GM12873 (cell line): Measurements from ENCODE around the gene AQP11.

Source experiments
- TF ChIP-seq, protein P1 (sequence below): IDR thresholded peaks from 2 replicates; pipeline ENCODE4 v1.5.1; 2012; ENCODE audit warnings: low read depth, mild to moderate bottlenecking, moderate library complexity, low read length, control low read depth; ENCODE audit not compliant: insufficient read depth; ENCODE audit errors: missing control alignments

Gene AQP11

DNA sequence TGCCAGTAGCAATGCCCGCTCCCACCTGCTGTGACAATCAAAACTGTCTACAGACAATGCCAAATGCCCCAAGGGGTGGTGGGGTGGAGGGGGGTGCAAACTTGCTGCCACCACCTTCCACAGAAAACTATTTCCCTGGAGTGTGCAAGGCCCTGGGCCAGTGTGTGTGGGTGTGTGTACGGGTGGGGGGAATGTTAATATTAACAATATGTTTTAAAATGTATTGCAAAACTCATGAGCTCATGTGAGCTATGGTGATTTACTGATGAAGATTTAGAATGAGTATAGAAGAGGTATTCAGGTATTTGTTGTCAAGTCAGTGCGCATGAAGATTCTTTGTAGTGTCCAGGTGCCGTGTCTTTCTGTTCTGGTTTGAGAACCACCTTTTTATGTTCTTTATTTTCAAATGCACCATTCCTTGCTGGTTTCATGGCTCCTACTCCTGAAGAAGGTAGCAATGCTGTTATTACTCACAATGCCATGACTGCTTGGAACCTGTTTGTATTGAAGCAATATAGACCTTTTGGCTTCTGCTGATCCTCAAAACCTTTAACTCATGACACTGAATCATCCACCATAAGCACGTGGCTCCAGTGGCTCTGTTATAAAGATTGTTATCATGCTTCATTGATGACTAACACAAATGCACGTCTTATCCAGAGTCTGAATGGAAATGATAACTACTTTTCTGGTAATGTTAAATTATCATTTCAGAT lies 29.9 kb upstream of the AQP11 start:
- TF ChIP-seq, protein P1, sequence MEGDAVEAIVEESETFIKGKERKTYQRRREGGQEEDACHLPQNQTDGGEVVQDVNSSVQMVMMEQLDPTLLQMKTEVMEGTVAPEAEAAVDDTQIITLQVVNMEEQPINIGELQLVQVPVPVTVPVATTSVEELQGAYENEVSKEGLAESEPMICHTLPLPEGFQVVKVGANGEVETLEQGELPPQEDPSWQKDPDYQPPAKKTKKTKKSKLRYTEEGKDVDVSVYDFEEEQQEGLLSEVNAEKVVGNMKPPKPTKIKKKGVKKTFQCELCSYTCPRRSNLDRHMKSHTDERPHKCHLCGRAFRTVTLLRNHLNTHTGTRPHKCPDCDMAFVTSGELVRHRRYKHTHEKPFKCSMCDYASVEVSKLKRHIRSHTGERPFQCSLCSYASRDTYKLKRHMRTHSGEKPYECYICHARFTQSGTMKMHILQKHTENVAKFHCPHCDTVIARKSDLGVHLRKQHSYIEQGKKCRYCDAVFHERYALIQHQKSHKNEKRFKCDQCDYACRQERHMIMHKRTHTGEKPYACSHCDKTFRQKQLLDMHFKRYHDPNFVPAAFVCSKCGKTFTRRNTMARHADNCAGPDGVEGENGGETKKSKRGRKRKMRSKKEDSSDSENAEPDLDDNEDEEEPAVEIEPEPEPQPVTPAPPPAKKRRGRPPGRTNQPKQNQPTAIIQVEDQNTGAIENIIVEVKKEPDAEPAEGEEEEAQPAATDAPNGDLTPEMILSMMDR, result no peak

DNA sequence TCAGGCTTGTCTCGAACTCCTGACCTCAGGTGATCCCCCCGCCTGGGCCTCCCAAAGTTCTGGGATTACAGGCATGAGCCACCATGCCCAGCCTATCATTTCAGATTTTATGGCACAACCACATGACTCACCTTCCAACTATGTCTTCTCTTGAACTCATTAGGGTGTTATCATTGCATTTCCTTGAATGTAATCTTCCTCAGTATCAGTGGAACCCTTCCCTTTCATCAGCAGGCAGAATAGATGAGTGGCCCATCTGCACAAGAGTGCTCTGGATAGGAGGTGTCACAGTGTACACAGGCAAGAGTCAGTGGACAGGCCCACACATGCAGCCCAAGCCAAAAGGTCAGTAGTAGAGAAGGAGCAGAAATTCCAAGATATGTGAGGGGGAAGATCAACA lies 29.1 kb upstream of the AQP11 start:
- TF ChIP-seq, protein P1, result no peak

DNA sequence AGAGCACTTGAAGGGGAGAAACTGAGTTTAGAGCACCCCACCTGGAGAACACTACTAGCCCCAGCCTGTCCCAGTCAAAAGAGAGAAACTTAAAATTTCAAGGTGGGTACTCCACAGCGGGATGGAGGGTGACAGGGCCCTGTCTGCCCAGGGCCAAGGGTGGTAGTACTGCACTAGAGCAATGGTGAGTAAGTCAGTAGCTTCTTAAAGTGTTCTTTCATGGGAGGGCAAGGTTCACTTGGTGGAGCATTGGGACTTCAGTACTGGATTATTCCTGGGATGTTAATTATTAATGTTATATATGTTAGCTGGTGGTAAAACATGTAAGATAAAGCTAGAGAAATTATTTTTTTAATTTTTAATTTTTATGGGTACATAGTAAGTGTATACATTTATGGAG lies 28.5 kb upstream of the AQP11 start:
- TF ChIP-seq, protein P1, result no peak

DNA sequence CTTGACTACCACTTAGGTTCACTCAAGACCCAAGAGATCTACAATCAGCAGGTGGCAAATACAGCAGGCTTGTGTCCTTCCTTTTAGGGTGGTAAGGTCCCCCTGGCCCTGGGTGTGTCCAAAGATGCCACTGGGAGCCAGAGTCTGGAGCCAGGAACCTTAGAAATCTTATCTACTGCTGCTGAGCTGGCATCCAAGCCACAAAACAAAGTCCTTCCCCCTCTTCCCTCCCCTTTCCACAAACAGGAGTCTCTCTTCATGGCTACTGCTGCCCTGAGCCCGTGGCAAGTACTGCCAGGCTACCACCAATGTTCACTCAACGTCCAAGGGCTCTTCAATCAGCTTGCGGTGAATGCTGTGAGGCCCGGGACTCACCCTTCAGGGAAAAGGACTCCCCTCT lies 21.4 kb upstream of the AQP11 start:
- TF ChIP-seq, protein P1, result no peak

DNA sequence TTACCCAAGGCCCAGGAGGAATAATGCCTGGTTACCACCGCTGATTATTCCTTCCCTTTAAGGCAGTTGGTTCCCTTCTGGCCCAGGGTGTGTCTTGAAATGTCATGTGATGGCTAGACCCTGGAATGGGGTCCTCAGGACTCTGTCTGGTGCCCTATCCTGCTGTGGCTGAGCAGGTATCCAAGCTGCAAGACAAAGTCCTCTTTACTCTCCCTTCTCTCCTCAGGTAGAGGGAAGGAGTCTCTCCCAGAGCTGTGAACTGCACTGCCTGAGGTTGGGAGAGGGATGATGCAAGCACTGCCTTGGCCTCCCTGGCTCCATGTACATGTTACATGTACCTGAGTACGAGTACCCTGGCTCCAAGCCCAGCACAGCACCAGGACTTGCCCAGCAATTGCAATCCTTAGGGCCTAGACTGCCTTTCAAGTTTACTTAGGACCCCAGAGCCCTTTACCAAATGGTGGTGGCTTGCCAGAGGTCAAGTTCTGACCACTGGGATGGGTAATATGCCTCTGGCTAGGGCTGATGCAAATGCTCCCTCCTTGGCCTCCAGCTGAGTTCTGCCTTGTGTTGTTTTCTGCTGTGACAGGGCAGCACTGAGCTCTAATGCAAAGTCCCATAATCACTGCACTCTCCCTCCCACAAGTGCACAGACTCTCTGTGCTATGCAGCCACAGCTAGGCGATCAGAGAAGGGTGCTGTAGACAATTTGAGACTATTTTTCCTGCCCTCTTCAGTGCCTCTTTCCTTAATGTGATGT lies 20.7 kb upstream of the AQP11 start:
- TF ChIP-seq, protein P1, result no peak

DNA sequence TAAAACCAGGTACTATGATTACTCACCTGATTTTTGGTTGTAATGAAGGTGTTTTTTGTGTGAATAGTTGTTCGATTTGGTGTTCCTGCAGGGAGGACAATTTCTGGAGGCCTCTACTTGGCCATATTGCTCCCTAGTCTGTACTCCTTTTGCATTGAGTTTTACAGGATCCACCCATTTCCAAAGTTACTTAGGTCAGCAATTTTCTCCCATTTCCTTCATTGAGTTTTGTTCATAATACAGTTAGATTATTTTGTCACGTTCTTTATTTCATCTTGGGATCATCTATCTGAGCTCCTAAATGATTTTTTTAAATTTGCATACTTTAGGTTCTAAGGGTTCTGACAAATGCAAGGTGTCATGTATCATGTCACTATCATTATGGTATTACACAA lies 20.1 kb upstream of the AQP11 start:
- TF ChIP-seq, protein P1, result no peak

DNA sequence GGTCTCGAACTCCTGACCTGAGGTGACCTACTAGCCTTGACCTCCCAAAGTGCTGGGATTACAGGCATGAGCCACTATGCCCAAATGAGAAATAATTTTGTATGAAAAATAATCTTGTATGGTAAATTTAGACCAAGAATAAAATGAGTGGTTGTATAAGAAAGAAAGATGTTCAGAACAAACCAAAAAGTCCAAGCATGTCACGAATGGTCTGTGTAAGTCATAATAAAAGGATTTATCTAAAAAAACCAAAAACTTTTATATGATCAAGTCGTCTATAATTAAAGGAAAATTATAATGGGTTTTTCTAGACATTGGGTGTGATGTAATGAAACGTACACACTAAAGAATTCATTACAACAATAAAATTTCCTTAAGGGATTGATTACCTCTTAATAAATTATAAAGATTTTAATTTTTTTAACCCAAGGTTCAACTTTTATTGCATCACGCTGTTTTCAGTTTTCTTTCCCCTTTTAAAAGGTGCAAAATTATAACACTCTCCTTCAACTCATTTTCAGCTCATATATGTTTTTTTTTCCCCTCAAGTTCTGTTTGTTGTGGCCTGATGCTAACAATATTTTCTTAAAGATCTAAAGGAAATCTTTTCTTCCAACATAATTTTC lies 8.9 kb upstream of the AQP11 start:
- TF ChIP-seq, protein P1, result no peak
